ENCODE measurements around the gene PRPF19.

PRPF19 gene

GRCh38 chr11:60902625-60903024 is 3.8 kb downstream of the PRPF19 start:
- FAIRE-seq, result no peak

- FAIRE-seq, result no peak
Observed at GRCh38 chr11:60900673-60901404, 5.5 kb downstream of the PRPF19 start.

- FAIRE-seq, result no peak
Observed at GRCh38 chr11:60899977-60900376, 6.4 kb downstream of the PRPF19 start.

- no peak for FAIRE-seq
Observed at GRCh38 chr11:60899046-60899936, 7.1 kb downstream of the PRPF19 start.

- FAIRE-seq, result no peak
Observed at GRCh38 chr11:60897496-60897895, 8.9 kb downstream of the PRPF19 start.

GRCh38 chr11:60895687-60896086 is 10.7 kb downstream of the PRPF19 start:
- FAIRE-seq, result no peak

GRCh38 chr11:60891103-60891741 is 15.2 kb downstream of the PRPF19 start:
- FAIRE-seq, result no peak

- FAIRE-seq, result no peak
Observed at GRCh38 chr11:60890696-60891095, 15.7 kb downstream of the PRPF19 start.

GRCh38 chr11:60889869-60890311 is 16.5 kb downstream of the PRPF19 start:
- FAIRE-seq, result no peak

GRCh38 chr11:60887556-60887955 is 18.8 kb downstream of the PRPF19 start:
- FAIRE-seq, result no peak

GRCh38 chr11:60880643-60881282 is 25.6 kb downstream of the PRPF19 start:
- FAIRE-seq, result no peak

- FAIRE-seq, result no peak
Observed at GRCh38 chr11:60879971-60880588, 26.3 kb downstream of the PRPF19 start.

GRCh38 chr11:60879104-60879503 is 27.3 kb downstream of the PRPF19 start:
- no peak for FAIRE-seq

GRCh38 chr11:60878245-60879101 is 27.9 kb downstream of the PRPF19 start:
- no peak for FAIRE-seq

- FAIRE-seq, result no peak
Observed at GRCh38 chr11:60876168-60876485, 30.3 kb downstream of the PRPF19 start.

GRCh38 chr11:60875366-60876167 is 30.8 kb downstream of the PRPF19 start:
- FAIRE-seq, result no peak

GRCh38 chr11:60874421-60875365 is 31.7 kb downstream of the PRPF19 start:
- FAIRE-seq, result no peak

GRCh38 chr11:60873533-60873932 is 32.9 kb downstream of the PRPF19 start:
- FAIRE-seq, result no peak

- FAIRE-seq, result no peak
Observed at GRCh38 chr11:60872961-60873524, 33.3 kb downstream of the PRPF19 start.

All from endometrium (tissue), 2 donors.